ENCODE measurements around the gene RAD21L1. TPM values are rescaled to one million over a fixed set of nuclear protein-coding genes. Genes with fewer than 3 reads are reported as not detected.

The RAD21L1 gene
- total RNA-seq, 1 donor from 2014 or later, result not detected

DNA sequence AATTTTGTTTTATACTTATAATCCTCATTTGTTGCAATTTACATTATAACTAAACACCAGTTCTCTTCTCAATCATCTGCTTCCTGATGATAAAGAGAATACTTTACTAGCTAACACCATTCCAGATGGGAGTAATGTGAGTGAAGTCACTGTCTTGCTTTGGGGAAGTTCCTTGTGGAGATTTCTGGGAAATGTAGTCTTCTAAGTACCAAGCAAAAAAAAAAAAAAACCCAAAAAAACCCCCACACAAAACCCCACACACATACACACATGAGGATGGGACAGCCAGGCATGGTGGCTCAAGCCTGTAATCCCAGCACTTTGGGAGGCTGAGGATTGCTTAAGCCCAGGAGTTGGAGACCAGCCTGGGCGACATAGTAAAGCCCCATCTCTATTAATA is 38.0 kb downstream of the RAD21L1 start:
- H3K27ac Mint-ChIP-seq (ENCODE audit: unreplicated experiment), result no peak overlapping the region
- peak overlapping the region; percentile 58 for H3K4me3 Mint-ChIP-seq
- no peak for TF ChIP-seq CTCF (conservative IDR thresholded peaks at IDR 0.05)
- DNase-seq (ENCODE audit: low read depth, low spot score), result no peak
- H3K9me3 Mint-ChIP-seq, result peaks cover 2% of the 10 kb centered on the region
- peaks cover 18% of the 10 kb centered on the region for H3K27me3 Mint-ChIP-seq (ENCODE audit: low read depth)
- H3K36me3 Mint-ChIP-seq (ENCODE audit: low read depth), result no peaks in the 10 kb centered on the region
- H3K4me1 Mint-ChIP-seq, result peaks cover 16% of the 10 kb centered on the region

- Mint-ChIP-seq H3K27me3 (ENCODE audit: low read depth) (peaks cover 18% of the 10 kb centered on the region), H3K9me3 (peaks cover 2% of the 10 kb centered on the region), H3K4me1 (peaks cover 16% of the 10 kb centered on the region), H3K27ac (ENCODE audit: unreplicated experiment) (no peak overlapping the region), H3K36me3 (ENCODE audit: low read depth) (no peaks in the 10 kb centered on the region), H3K4me3 (peak overlapping the region; percentile 58)
- no peak for DNase-seq (ENCODE audit: low read depth, low spot score)
- no peak for TF ChIP-seq CTCF (conservative IDR thresholded peaks at IDR 0.05)
Observed at GRCh38 chr20:1264727-1265126, 38.9 kb downstream of the RAD21L1 start.

- no peaks in the 10 kb centered on the region for H3K36me3 Mint-ChIP-seq (ENCODE audit: low read depth)
- peak overlapping the region; percentile 68 for H3K27ac Mint-ChIP-seq (ENCODE audit: unreplicated experiment)
- no peak for DNase-seq (ENCODE audit: low read depth, low spot score)
- peaks cover 2% of the 10 kb centered on the region for H3K9me3 Mint-ChIP-seq
- H3K4me1 Mint-ChIP-seq, result peaks cover 16% of the 10 kb centered on the region
- TF ChIP-seq CTCF (conservative IDR thresholded peaks at IDR 0.05), result no peak
- H3K4me3 Mint-ChIP-seq, result peak overlapping the region; percentile 72
- peaks cover 18% of the 10 kb centered on the region for H3K27me3 Mint-ChIP-seq (ENCODE audit: low read depth)
Observed at GRCh38 chr20:1265226-1265915, 39.5 kb downstream of the RAD21L1 start.

DNA sequence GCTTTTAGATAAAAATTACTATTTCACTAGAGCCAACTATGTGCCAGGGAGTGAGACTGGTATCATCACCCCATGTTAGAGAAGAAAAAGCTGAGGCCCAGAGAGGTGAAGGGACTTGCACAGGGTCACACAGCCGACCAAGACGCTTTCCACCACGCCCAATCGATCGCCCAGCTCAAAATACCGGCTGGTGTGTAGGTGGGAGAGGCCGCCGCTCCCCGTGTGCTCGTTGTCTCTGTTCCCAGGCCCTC is 40.0 kb downstream of the RAD21L1 start:
- no peaks in the 10 kb centered on the region for H3K36me3 Mint-ChIP-seq (ENCODE audit: low read depth)
- DNase-seq (ENCODE audit: low read depth, low spot score), result no peak
- H3K4me1 Mint-ChIP-seq, result peaks cover 16% of the 10 kb centered on the region
- no peak for TF ChIP-seq CTCF (conservative IDR thresholded peaks at IDR 0.05)
- no peak overlapping the region for H3K27ac Mint-ChIP-seq (ENCODE audit: unreplicated experiment)
- H3K4me3 Mint-ChIP-seq, result peak overlapping the region; percentile 72
- peaks cover 18% of the 10 kb centered on the region for H3K27me3 Mint-ChIP-seq (ENCODE audit: low read depth)
- H3K9me3 Mint-ChIP-seq, result peaks cover 2% of the 10 kb centered on the region

GRCh38 chr20:1266167-1266973 is 40.5 kb downstream of the RAD21L1 start, which contains the start of gene SNPH:
Gene SNPH (plus strand): TSS chr20:1266294. CDS start chr20:1296240, 29,946 bp downstream.
- Mint-ChIP-seq H3K36me3 (ENCODE audit: low read depth) (no peaks in the 10 kb centered on the region), H3K27ac (ENCODE audit: unreplicated experiment) (peak within 1 kb of the TSS; percentile 68), H3K4me3 (peak within 1 kb of the TSS; percentile 86), H3K9me3 (peaks cover 2% of the 10 kb centered on the region), H3K4me1 (peaks cover 16% of the 10 kb centered on the region), H3K27me3 (ENCODE audit: low read depth) (peaks cover 18% of the 10 kb centered on the region)
- DNase-seq (ENCODE audit: low read depth, low spot score), result peak; percentile 45
- no peak for TF ChIP-seq CTCF (conservative IDR thresholded peaks at IDR 0.05)

All from neural crest cell (in vitro differentiated cells).